Upper lobe of left lung (tissue), 4 donors: ENCODE data around the gene TRAPPC10.

Experiments
- POLR2AphosphoS5 ChIP-seq, 2 donors: sonication (generic); formaldehyde crosslinking; IDR thresholded peaks; one replicate each; pipeline ENCODE4 v1.5.1; 2017; ENCODE audit warnings: antibody characterized with exemption in 2 of 2
- TF ChIP-seq, protein P1 (sequence below), 6 experiments: fragments of 450-650 bp in 4 of 6; fragments of 200-600 bp in 2 of 6; sonication (generic) in 2 of 6; IDR thresholded peaks; one replicate each; pipeline ENCODE4 v1.5.1; 2016 to 2019; ENCODE audit warnings: antibody characterized with exemption in 6 of 6

DNA sequence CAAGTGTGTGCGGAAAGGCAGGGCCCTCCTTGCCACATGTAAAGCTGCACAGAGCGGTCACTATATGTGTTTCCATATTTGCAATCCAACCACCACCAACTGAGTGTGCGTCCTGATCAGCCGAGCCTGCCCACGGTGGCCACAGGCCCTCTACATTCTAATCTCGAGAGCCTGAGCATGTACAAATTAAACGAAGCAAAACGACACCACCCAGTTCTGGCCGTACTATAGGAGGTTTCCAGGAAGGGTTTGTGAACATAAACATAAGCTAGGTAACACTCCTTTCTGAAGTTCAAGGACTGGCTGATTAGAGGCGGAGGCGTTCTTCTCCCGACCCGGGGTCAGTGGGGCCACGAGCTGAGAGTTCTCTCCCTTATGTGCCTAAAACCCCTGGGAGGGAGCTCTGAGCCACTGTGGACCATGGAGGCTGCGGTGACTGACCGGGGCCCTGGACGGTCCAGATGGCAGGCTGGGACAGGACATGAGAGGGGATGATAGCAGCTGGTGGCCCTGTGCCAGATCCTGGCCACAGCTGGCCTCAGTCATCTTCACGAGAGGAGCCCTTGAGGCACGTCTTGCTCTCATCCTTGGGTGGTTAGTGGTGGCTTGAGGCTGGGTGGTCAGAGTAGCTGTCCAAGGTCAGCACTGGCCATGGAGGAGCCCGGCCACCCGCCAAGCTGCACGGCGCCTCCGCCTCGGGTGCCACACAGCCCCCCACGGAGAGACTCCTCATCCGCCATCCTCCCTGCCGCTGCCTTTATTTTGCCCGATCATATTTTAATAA, 39.1 kb upstream of the TRAPPC10 start:
- TF ChIP-seq, protein P1, sequence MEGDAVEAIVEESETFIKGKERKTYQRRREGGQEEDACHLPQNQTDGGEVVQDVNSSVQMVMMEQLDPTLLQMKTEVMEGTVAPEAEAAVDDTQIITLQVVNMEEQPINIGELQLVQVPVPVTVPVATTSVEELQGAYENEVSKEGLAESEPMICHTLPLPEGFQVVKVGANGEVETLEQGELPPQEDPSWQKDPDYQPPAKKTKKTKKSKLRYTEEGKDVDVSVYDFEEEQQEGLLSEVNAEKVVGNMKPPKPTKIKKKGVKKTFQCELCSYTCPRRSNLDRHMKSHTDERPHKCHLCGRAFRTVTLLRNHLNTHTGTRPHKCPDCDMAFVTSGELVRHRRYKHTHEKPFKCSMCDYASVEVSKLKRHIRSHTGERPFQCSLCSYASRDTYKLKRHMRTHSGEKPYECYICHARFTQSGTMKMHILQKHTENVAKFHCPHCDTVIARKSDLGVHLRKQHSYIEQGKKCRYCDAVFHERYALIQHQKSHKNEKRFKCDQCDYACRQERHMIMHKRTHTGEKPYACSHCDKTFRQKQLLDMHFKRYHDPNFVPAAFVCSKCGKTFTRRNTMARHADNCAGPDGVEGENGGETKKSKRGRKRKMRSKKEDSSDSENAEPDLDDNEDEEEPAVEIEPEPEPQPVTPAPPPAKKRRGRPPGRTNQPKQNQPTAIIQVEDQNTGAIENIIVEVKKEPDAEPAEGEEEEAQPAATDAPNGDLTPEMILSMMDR (IDR thresholded peaks at IDR 0.05): no peak
- no peak for TF ChIP-seq POLR2AphosphoS5 (IDR thresholded peaks at IDR 0.05)
